ENCODE data around the gene PEF1.

Gene PEF1

DNA sequence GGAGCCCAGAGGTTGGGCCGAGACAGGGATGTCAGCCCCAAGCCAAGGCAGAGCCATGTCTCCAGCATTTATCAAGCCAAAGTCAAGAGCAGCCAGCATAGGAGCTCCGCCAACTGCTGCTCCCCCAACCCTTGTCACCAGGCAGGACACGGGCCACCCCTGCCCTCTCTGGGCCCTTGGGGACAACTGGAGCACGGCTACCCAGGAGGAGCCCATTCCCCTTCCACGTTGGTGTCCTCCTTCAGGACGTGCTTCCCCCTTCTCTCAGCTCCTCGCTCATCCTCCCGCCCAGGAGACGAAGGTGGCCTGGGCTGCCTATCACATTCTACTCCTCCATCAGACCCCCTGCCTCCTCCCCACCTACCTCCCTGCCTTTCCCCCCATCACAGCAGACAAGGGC, 19.9 kb upstream of the PEF1 start:
- no peak for ATAC-seq

DNA sequence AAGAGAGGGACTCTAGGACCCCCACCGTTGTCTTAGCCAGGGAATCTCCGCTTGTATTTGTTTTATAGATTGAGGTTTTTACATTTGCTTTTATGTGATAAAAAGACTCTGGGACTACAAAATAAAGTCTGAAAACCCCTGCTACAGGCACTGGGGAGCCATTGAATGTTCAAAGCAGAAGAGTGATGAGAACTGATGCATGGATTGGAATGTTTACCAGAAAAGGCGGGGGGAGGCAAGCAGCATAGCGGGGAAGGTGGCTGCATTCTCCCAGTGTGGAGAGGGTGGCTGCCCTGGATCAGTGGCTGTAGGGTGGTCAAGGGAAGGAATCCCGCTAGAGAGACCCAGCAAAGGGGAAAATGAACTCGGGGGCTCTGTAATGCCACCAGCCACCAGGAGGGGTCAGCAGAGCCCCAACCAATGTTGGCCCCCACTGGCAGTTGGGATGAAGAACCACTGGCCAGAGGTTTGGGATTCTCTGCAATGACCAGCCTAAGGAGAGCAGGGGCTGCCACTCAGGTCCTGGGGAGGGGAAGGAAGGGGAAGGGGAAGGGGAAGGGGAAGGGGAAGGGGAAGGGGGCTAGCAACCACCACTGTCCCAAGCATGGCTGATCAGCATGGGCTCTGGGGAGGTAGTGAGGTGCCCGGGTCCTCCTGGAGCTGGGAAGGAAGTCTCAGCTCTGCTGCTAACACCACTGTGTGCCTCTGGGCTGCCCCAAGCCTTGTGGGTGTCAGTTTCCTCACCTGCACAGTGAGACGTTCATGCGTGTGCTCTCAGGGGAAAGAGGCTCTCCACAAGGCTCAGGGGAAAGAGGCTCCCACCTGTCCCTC, 19.2 kb upstream of the PEF1 start:
- Mint-ChIP-seq H3K27me3 (peaks cover 15% of the 10 kb centered on the region), H3K4me3 (no peak overlapping the region), H3K4me1 (no peaks in the 10 kb centered on the region), H3K27ac (no peak overlapping the region), H3K9me3 (no peaks in the 10 kb centered on the region)
- DNase-seq (peak; percentile 53 to 56), ATAC-seq (peak; percentile 23)

More for the DNA sequence above, 19.9 kb upstream of the PEF1 start:
- Mint-ChIP-seq H3K4me1 (peaks cover 3% of the 10 kb centered on the region), H3K27ac (peak overlapping the region in 1 of 2 donors; percentile 34), H3K4me3 (no peak overlapping the region), H3K27me3 (peaks cover 22% of the 10 kb centered on the region), H3K9me3 (no peaks in the 10 kb centered on the region)
- no peak for DNase-seq

DNA sequence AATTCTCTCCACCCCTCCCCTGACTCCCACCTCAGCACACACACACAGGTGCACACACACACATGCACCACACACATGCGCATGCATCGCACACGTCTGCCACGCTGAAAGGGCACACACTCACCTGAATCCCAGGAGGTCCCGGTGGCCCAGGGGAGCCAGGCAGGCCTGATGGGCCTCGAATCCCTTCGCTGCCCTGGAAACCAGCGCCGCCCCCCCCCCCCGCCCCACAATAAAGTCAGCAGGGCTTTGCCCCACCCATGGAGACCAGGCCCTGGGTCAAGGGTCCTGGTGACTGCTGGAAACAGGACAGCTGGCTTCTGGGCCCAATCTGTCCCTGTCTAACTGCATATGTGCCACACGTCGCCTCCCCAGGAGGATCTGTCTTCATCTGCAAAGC, 17.8 kb upstream of the PEF1 start:
- ATAC-seq (no peak), DNase-seq (no peak)
- Mint-ChIP-seq H3K27ac (no peak overlapping the region), H3K9me3 (no peaks in the 10 kb centered on the region), H3K4me1 (no peaks in the 10 kb centered on the region), H3K27me3 (peaks cover 8% of the 10 kb centered on the region), H3K4me3 (no peak overlapping the region)

DNA sequence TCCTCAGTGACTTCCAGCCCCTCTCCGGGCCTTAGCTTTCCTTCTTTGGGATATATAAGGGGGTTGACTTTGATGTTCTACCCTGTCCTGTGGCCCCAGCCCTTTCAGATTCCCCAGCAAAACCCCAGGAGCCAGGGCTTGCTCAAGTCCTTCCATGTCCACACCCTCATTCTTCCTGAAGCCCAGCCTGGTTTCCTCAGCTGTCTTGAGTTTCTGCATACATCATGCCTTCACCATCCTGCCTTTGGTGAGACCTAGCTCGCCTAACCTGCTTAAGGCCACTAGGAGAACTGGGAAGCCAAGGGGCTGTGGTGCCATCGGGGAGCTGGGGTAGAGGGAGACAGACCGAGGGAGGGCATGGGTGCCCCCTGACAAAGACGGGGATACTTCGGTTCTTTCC, 17.2 kb upstream of the PEF1 start:
- no peak overlapping the region for H3K27ac Mint-ChIP-seq
- no peak overlapping the region for H3K4me3 Mint-ChIP-seq
- H3K9me3 Mint-ChIP-seq: no peaks in the 10 kb centered on the region
- ATAC-seq: no peak
- no peak for DNase-seq
- H3K27me3 Mint-ChIP-seq: peaks cover 8% of the 10 kb centered on the region
- H3K4me1 Mint-ChIP-seq: no peaks in the 10 kb centered on the region

DNA sequence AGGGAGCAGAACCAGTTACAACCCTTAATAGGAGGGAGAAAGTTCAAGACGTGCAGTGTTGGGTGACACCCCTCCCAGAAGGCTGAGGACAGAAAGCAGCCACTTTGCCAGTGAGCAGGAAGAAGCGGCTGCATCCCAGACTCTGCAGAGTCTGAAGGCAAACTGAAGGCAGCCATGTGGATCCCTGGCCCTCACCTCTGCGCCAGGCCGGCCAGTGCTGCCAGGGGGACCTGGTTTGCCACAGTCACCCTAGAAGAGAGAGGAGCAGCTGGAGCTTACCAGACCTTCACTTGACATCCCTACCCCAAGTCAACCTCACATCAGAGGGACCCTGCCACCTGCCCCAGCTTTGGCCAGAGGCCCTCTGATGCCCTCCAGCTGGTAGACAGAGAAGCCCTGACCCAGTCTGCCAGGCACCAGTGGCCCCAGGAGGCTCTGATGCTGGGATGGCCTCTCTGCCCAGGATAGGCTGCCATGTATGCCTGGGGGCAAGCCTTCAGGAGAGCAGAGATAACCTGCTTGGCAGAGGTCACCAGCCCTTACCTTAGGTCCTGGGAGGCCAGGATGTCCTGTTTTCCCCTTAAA, 16.3 kb upstream of the PEF1 start:
- Mint-ChIP-seq H3K27me3 (peaks cover 8% of the 10 kb centered on the region), H3K4me1 (no peaks in the 10 kb centered on the region), H3K4me3 (no peak overlapping the region), H3K9me3 (no peaks in the 10 kb centered on the region), H3K27ac (no peak overlapping the region)
- ATAC-seq: no peak
- no peak for DNase-seq

DNA sequence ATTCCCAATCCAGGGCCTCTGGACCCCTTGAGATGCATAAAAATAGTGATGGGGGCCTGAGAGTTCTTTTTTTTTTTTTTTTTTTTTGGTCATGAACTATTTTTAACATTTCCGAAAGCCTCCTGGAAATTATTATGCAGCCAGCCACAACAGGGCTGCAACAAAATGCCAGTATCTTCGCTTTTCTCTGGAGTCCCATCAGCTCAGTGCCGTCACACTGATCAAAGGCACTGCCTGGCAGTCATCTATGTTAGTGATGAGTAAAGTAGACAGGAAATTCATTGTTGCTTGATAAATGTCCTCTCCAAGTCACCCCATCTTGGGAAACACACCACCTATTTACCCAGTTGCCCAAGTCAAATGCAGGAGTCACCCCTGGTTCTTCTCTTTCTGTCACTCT, 15.2 kb upstream of the PEF1 start:
- peaks cover 8% of the 10 kb centered on the region for H3K27me3 Mint-ChIP-seq
- DNase-seq (no peak), ATAC-seq (no peak)
- H3K27ac Mint-ChIP-seq: no peak overlapping the region
- H3K9me3 Mint-ChIP-seq: no peaks in the 10 kb centered on the region
- H3K4me1 Mint-ChIP-seq: no peaks in the 10 kb centered on the region
- H3K4me3 Mint-ChIP-seq: no peak overlapping the region

DNA sequence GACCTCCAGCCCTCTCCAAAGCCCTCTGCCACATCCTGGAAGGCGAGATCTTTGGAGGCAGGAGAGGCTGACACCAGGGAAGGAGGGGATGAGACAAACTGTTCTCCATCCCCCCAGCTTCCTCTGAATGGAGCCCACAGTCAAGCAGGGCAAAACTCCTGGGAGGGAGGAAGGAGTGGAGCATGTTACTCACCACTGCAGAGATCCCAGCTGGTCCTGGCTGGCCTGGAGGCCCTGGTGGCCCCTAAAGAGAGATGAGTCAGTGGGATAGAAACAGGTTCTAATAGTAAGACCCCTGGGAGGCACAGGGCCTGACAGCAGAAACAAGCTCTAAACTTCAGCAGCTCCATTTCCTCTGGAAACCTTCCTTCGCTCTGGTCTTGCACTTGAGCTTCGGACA, 14.0 kb upstream of the PEF1 start:
- ATAC-seq: no peak
- H3K9me3 Mint-ChIP-seq: no peaks in the 10 kb centered on the region
- peaks cover 8% of the 10 kb centered on the region for H3K27me3 Mint-ChIP-seq
- no peak overlapping the region for H3K4me3 Mint-ChIP-seq
- peak overlapping the region in 1 of 2 donors; percentile 20 for H3K27ac Mint-ChIP-seq
- DNase-seq: no peak
- no peaks in the 10 kb centered on the region for H3K4me1 Mint-ChIP-seq

DNA sequence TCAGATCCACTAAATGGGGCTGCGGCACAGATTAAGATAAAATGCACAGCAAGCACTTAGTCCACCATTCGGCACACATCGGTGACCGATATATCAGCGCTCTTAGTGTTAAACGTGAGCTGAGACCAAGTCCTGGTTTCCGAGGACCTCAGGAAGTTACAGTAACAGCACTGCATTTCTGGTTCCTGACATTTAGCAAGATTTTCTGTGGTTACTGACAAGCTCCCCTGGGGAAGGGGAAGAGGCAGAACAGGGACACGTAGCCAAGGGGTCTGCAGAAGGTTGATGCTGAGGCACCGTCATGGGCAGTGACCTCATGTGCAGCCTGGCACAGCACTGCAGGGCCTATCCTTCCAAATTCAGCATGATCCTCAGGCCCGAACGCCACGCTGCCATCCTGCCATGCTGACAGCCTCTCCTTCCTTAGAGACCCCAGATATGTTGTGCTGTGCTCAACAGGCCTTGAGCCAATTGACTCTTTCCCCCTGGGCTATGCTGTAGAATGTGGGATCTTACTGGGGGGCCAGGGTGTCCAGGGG, 13.4 kb upstream of the PEF1 start:
- no peaks in the 10 kb centered on the region for H3K4me1 Mint-ChIP-seq
- ATAC-seq (no peak), DNase-seq (no peak)
- H3K27ac Mint-ChIP-seq: no peak overlapping the region
- H3K27me3 Mint-ChIP-seq: peaks cover 5% of the 10 kb centered on the region
- H3K9me3 Mint-ChIP-seq: no peaks in the 10 kb centered on the region
- no peak overlapping the region for H3K4me3 Mint-ChIP-seq

DNA sequence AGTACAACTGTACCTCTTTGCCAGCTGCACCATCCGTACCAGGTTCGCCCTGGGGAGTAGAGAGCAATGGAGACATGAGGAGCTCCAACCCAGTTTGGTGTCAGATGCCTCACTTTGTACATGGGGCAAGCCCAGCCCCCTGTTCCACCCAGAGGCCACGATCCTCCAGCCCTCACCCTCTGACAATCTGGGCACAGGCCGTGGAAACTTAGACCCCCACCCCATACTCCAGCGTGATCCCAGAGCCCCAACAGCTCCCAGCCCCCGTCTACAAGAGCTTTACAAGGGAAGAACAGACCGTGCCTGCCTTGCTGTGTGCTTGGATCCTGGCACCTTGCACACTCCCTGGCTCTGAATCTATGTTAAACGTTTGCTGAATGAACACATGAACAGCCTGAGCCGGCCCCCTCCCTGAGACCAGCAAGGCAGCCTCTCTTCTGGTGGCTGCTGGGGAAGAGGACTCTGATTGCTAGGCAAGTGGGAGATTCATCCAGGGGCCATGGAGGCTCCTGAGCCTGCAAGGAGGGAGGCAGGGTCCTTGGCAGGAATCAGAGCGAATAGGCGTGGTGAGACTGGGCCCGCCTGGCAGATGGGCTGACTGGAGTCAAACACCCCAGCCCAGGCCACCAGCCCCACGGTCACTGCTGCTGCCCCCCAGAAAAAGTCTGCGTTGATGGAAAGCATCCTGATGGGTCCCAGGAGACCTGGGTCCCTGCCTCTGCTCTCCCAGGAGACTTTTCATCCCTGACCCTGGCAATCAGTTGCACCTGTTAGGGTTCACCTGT, 12.5 kb upstream of the PEF1 start:
- no peak overlapping the region for H3K27ac Mint-ChIP-seq
- no peak for ATAC-seq
- H3K9me3 Mint-ChIP-seq: no peaks in the 10 kb centered on the region
- H3K4me1 Mint-ChIP-seq: no peaks in the 10 kb centered on the region
- no peak overlapping the region for H3K4me3 Mint-ChIP-seq
- no peak for DNase-seq
- no peaks in the 10 kb centered on the region for H3K27me3 Mint-ChIP-seq

DNA sequence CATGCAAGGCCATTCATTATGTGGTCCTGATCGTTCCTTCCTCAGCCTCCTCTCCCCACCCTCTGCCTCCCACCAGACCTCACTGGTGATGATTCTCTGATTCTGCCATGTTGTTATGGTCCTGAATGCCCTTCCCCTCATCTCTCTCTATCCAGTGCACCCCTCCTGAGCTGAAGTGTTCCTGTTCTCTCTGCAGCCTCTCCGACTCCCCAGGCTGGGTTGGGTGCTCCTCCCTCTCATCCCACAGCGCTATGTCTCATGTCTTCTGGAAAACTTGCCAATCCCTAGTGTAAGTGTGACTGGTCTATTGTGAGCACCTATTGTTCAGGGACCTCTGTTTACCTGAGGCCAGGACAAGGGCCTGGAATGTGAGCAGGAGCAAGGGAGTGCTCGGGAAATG, 11.1 kb upstream of the PEF1 start:
- ATAC-seq: no peak

DNA sequence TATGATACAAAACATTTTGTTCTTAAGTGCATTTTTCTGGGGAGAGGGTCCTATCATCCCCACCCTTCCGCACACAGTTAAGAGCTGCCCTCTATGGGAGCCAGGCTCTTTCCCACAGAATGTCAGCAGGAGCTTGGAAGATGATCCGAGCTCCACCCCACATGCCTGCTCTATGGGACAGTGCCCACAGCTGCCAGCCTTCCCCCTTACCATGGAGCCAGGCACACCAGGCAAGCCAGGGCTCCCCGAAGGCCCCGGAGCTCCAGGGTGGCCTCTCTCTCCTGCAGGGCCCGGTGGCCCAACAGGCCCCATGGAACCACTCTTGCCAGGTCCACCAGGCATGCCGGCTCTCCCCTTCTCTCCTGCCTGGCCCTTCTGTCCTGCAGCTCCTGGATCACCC, 10.4 kb upstream of the PEF1 start:
- H3K4me3 Mint-ChIP-seq: no peak overlapping the region
- no peak for DNase-seq
- no peaks in the 10 kb centered on the region for H3K9me3 Mint-ChIP-seq
- ATAC-seq: no peak
- H3K4me1 Mint-ChIP-seq: no peaks in the 10 kb centered on the region
- H3K27me3 Mint-ChIP-seq: no peaks in the 10 kb centered on the region
- H3K27ac Mint-ChIP-seq: peak overlapping the region in 1 of 2 donors; percentile 31

More for the DNA sequence above, 11.1 kb upstream of the PEF1 start:
- H3K4me3 Mint-ChIP-seq: no peak overlapping the region
- no peaks in the 10 kb centered on the region for H3K4me1 Mint-ChIP-seq
- no peak for DNase-seq
- H3K9me3 Mint-ChIP-seq: no peaks in the 10 kb centered on the region
- no peaks in the 10 kb centered on the region for H3K27me3 Mint-ChIP-seq
- peak overlapping the region in 1 of 2 donors; percentile 3 for H3K27ac Mint-ChIP-seq

DNA sequence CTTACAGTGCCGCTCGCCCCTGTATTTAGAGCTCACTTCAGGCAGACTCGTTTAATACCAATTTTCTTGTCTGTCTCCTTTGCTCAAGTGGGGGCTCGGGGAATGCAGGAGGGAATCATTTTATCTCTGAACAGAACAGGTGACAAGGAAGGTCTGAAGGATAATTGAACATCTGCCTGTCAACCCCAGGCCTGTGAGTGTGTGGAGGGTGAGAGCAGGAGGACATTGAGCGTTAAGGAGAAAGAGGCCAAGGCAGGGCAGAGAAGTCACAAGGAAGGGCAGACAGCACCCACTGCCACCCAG, 9.7 kb upstream of the PEF1 start:
- H3K4me3 Mint-ChIP-seq: no peak overlapping the region
- H3K27me3 Mint-ChIP-seq: no peaks in the 10 kb centered on the region
- H3K27ac Mint-ChIP-seq: no peak overlapping the region
- DNase-seq (no peak), ATAC-seq (no peak)
- no peaks in the 10 kb centered on the region for H3K9me3 Mint-ChIP-seq
- no peaks in the 10 kb centered on the region for H3K4me1 Mint-ChIP-seq

DNA sequence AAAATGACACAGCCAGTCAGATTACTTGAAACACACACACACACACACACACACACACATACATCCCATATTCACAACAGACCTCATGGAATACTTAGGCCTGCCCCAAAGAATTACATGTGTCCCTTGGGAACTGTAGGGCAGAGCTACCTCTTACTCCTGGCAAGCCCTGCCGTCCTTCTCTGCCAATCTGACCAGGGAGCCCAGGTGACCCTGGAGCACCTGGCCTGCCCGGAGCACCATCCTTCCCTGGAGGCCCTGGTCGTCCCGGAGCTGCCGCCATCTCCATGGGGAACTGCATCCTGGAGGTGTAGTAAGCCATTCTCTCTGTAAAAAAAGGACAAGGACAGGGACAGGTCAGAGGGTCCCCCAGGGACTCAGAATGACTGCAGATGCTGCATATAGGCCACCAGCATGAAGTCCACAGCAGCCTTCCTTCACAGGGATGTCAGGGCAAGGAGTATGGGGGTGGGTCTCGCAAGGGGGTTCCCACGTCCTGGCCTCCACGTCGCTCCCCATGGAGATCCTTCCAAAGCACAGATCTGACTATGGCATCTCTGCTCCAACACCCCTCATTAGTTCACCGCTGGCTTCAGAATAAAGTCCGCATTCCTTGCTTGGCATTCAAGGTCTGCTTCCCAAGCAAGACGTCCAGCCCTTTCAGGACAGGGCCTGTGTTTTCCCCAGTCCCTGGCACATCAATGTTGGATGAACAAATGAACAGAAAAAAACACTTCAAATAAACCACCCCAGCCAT, 9.2 kb upstream of the PEF1 start:
- ATAC-seq (no peak), DNase-seq (no peak)
- H3K4me3 Mint-ChIP-seq: no peak overlapping the region
- no peaks in the 10 kb centered on the region for H3K9me3 Mint-ChIP-seq
- no peaks in the 10 kb centered on the region for H3K4me1 Mint-ChIP-seq
- no peaks in the 10 kb centered on the region for H3K27me3 Mint-ChIP-seq
- no peak overlapping the region for H3K27ac Mint-ChIP-seq

DNA sequence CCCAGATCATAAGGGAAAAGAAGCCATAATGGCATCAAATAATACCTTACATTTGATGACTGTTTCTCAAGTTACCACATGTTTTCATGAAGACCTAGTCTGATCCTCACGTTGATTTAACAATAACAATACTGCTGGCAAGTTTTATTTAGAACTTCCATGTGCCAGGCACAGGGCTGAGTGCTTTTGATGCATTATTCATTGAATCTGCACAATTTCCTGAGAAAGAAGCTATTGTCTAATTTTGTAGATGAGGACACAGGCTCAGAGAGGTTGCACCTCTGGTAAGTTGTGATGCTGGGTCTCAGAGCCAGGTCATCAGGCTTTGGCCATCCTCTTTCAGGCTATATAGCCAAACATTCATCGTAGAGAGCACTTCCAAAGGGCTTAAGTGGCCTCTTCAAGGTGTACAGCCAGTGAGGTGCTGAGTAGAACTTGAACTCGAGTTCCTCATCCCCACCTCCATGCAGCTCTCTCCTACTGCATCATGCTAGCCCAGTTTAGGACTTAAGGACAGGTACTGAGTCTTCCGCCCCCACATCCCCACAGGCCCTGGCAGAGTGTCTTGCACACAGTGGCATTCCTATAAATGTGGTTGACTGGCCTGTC, 8.3 kb upstream of the PEF1 start:
- no peaks in the 10 kb centered on the region for H3K4me1 Mint-ChIP-seq
- ATAC-seq (no peak), DNase-seq (no peak)
- H3K27me3 Mint-ChIP-seq: no peaks in the 10 kb centered on the region
- H3K9me3 Mint-ChIP-seq: no peaks in the 10 kb centered on the region
- H3K4me3 Mint-ChIP-seq: no peak overlapping the region
- H3K27ac Mint-ChIP-seq: no peak overlapping the region

DNA sequence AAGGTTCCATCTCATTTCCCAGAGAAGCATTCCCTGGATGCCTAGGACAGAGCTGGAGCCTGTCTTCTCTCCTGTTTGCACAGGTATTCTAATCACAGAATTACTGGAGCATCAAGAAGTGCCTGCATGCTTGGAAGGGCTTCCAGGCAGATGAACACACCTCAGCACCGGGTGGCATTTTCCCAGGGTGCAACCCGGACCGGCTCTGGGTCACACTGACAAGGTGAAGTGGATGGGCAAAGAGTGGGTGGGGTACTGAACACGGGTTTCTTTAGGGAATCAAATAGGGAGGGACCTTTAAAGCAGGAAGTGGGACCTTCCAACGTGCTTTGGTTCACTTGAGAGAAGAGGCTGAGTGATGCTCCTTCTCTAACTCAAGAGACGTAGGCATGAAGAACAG, 7.1 kb upstream of the PEF1 start:
- Mint-ChIP-seq H3K4me1 (no peaks in the 10 kb centered on the region), H3K27me3 (no peaks in the 10 kb centered on the region), H3K9me3 (no peaks in the 10 kb centered on the region), H3K4me3 (no peak overlapping the region), H3K27ac (no peak overlapping the region)
- DNase-seq: no peak
- no peak for ATAC-seq

Measured in stimulated activated naive CD8-positive, alpha-beta T cell treated with anti-CD3 and anti-CD28 coated beads, Interleukin-15, amount 100 ng/mL, for 72 hours (primary cell).